Brain microvascular endothelial cell (primary cell): ENCODE measurements around the gene BID.

ENCODE experiments used
- DNase-seq: peaks from one replicate; pipeline ENCODE4 v3.0.0-alpha.2; 2020
- H3K27ac ChIP-seq: fragments of 250-450 bp; sonication (Bioruptor Pico); 2 replicates; pipeline ENCODE4 v1.5.1; 2020; ENCODE audit warnings: mild to moderate bottlenecking, moderate library complexity
- H3K27me3 ChIP-seq: fragments of 250-450 bp; sonication (Bioruptor Pico); replicated peaks from 2 replicates; pipeline ENCODE4 v1.5.1; 2020; ENCODE audit warnings: mild to moderate bottlenecking
- H3K36me3 ChIP-seq: fragments of 250-450 bp; sonication (Bioruptor Pico); replicated peaks from 2 replicates; pipeline ENCODE4 v1.5.1; 2020; ENCODE audit warnings: mild to moderate bottlenecking
- H3K4me3 ChIP-seq: 2 replicates; pipeline ENCODE4 v1.5.1; 2011; ENCODE audit warnings: low read depth, mild to moderate bottlenecking, control low read depth, low read length, moderate library complexity
- in situ Hi-C: cut with HindIII; loops from 2 replicates; pipeline ENCODE4 v1.10.0; 2017; ENCODE audit warnings: low sequenced_read_pairs, low pct_ligation_motif_present
- TF ChIP-seq, protein P1 (sequence below): IDR thresholded peaks from 2 replicates; pipeline ENCODE4 v1.5.1; 2011; ENCODE audit warnings: low read depth, mild to moderate bottlenecking, moderate library complexity, low read length, control low read depth, inconsistent platforms; ENCODE audit errors: missing control alignments

The BID gene

DNA sequence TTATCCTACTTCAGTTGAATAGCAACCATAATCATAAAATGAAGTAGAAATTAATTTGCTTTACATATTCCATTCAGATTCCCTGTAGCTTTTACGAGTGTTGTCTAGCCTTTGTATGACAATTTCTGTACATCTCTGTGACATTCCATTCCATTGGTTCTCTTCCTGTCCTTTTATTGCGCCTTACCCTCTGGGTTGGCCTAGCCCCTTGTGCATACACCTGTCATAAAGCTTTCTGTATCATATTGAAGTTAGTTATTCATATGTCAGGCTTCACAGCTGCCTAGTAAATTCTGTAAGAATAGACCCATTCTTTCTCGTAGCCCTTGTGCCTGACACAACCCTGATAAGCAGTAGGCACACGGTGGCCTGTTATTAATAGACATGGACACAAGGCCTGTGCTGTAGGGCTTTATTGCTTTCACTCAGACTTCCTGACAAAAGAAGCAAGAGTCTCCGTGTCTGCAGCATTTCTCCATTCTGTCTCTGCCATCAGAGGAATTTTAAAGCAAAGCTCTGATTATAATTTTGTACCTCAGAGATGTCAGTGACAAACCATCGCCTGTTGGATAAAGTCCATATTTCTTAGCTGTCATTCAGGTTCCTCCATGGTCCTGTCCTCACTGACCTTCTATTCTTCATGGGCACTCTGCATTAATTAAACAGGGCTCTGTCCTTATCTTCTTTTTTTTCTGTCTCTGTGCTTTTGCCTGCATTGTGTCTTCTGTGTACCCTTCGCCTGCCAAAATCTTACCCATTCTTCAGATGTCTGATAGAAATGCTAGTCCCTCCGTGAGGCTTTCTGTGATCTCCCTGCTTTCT is 49.4 kb downstream of the BID start:
- H3K36me3 ChIP-seq = peaks cover 28% of the 10 kb centered on the region
- no peaks in the 10 kb centered on the region for H3K27me3 ChIP-seq
- no peak for DNase-seq
- in situ Hi-C loops = no loop called here
- no peak overlapping the region for H3K4me3 ChIP-seq
- TF ChIP-seq, protein P1, sequence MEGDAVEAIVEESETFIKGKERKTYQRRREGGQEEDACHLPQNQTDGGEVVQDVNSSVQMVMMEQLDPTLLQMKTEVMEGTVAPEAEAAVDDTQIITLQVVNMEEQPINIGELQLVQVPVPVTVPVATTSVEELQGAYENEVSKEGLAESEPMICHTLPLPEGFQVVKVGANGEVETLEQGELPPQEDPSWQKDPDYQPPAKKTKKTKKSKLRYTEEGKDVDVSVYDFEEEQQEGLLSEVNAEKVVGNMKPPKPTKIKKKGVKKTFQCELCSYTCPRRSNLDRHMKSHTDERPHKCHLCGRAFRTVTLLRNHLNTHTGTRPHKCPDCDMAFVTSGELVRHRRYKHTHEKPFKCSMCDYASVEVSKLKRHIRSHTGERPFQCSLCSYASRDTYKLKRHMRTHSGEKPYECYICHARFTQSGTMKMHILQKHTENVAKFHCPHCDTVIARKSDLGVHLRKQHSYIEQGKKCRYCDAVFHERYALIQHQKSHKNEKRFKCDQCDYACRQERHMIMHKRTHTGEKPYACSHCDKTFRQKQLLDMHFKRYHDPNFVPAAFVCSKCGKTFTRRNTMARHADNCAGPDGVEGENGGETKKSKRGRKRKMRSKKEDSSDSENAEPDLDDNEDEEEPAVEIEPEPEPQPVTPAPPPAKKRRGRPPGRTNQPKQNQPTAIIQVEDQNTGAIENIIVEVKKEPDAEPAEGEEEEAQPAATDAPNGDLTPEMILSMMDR = no peak
- H3K27ac ChIP-seq = peak overlapping the region; percentile 58

DNA sequence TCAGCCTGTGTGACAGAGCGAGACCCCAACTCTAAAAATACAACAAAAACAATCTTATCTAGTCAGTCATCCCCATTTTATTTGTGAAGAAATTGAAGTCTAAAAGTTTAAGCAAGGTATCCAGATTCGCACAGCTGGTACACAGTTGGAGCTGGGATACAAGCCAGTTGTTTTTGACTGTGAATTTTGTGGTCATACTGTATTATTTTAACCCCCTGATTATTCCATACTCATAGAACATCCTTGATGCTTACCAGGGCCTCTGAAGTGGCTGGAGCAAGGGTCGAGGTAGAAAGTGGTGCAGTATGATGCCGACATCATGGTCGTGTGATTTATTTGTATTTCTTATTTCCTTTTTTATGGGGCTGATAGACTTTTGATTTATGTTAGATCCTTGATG is 50.0 kb downstream of the BID start:
- H3K27ac ChIP-seq = peak overlapping the region; percentile 58
- H3K27me3 ChIP-seq = no peaks in the 10 kb centered on the region
- DNase-seq = no peak
- H3K36me3 ChIP-seq = peaks cover 23% of the 10 kb centered on the region
- TF ChIP-seq, protein P1 = no peak
- no peak overlapping the region for H3K4me3 ChIP-seq
- in situ Hi-C loops = no loop called here

DNA sequence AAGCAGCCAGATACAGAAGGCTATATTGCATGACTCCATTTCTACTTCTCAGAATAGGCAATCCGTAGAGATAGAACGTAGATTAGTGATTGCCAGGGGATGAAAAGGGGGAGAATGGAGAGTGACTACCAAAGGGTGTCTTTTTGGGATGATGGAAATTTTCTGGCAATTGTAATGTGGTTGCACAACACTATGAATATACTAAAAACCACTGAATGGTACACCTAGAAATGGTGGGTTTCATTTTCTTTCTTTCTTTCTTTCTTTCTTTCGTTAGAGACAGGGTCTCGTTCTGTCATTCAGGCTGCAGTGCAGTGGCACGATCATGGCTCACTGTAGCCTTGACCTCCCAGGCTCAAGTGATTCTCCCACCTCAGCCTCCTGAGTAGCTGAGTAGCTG is 54.4 kb downstream of the BID start:
- H3K4me3 ChIP-seq = no peak overlapping the region
- H3K27ac ChIP-seq = no peak overlapping the region
- no peaks in the 10 kb centered on the region for H3K36me3 ChIP-seq
- H3K27me3 ChIP-seq = no peaks in the 10 kb centered on the region
- no peak for DNase-seq
- in situ Hi-C loops = no loop called here
- TF ChIP-seq, protein P1 = no peak

DNA sequence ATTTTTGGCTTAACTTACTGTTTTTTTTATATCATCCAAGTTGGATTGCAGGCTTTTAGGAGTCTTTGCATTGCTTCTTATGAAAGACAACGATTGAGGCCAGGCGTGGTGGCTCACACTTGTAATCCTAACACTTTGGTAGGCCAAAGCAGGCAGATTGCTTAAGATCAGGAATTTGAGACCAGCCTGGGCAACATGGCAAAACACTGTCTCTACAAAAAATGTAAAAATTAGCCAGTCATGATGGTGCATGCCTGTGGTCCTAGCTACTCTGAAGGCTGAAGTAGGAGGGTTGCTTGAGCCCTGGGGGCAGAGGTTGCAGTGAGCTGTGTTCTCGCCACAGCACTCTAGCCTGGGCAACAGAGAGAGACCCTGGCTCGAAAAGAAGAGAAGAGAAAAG is 56.6 kb downstream of the BID start:
- Histone ChIP-seq H3K4me3 (no peak overlapping the region), H3K27me3 (no peaks in the 10 kb centered on the region), H3K36me3 (no peaks in the 10 kb centered on the region), H3K27ac (no peak overlapping the region)
- in situ Hi-C loops = no loop called here
- DNase-seq = no peak
- TF ChIP-seq, protein P1 = no peak

DNA sequence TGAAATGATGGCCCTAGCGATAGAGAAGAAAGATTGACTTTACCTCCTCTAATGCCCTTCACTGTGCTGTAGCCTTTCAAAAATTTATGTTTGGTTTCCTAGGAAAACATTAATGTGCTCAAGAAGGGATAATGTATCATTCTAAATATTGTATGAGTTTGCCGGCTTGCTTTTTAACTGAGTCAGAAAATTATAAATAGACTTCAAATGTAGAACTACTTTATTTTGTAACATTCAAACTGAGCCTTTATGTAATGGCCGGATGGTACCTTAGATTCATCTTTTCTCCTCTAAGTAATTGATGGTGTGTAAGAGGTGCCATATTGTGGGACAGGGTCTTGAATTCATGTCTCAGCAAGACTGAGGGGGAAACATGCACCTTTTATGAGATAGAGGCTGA is 57.7 kb downstream of the BID start:
- in situ Hi-C loops = no loop called here
- DNase-seq = no peak
- no peaks in the 10 kb centered on the region for H3K27me3 ChIP-seq
- no peaks in the 10 kb centered on the region for H3K36me3 ChIP-seq
- TF ChIP-seq, protein P1 = no peak
- H3K27ac ChIP-seq = no peak overlapping the region
- H3K4me3 ChIP-seq = no peak overlapping the region

DNA sequence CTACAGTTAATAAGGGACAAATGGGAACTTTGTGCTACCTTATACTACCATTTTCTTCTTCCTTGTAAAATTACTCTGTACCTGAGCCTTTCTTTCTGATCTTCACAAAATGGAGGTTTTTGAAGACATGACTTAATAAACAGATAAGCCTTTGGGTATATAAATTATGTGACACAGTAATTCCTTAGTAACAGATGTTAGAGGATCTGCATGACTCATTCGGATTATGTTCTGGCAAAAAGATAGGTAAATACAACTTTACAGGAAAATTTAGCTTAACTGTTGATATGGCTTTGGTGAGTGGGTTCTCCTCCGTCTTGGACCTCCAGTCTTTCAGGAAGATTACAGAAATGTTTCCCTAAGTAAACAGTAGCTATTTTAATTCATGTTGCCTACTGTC is 61.8 kb downstream of the BID start:
- H3K27me3 ChIP-seq = no peaks in the 10 kb centered on the region
- H3K4me3 ChIP-seq = no peak overlapping the region
- H3K36me3 ChIP-seq = no peaks in the 10 kb centered on the region
- in situ Hi-C loops = no loop called here
- DNase-seq = no peak
- TF ChIP-seq, protein P1 = no peak
- peak overlapping the region; percentile 11 for H3K27ac ChIP-seq
